GM21737 (cell line): Measurements from ENCODE around the gene VAMP7.
"Not testable (repeated sequence)": the region's sequence is repeated elsewhere in the genome, so short reads cannot be mapped to it uniquely, and the experiment has no call there.

Experiments used
- ATAC-seq: cut with Tn5 transposase; IDR thresholded peaks from one replicate; pipeline ENCODE4 v1.9.1; 2021; ENCODE audit warnings: mild to moderate bottlenecking, moderate library complexity; ENCODE audit not compliant: unreplicated experiment

VAMP7 gene

GRCh38 chrX:155900765-155901164 is 19.6 kb downstream of the VAMP7 start:
- no peak for ATAC-seq

- ATAC-seq = not testable (repeated sequence)
Observed at GRCh38 chrX:155907661-155908060, 26.5 kb downstream of the VAMP7 start.

- ATAC-seq = no peak
Observed at GRCh38 chrX:155923200-155923599, 42.1 kb downstream of the VAMP7 start.

- not testable (repeated sequence) for ATAC-seq
Observed at GRCh38 chrX:155930852-155931618, 49.9 kb downstream of the VAMP7 start.

- ATAC-seq = no peak
Observed at GRCh38 chrX:155938132-155938531, 57.0 kb downstream of the VAMP7 start.

- no peak for ATAC-seq
Observed at GRCh38 chrX:155949098-155949497, 68.0 kb downstream of the VAMP7 start.

- ATAC-seq = no peak
Observed at GRCh38 chrX:155951237-155951789, 70.2 kb downstream of the VAMP7 start.

GRCh38 chrX:155953055-155953454 is 71.9 kb downstream of the VAMP7 start:
- ATAC-seq = no peak

GRCh38 chrX:155954793-155955192 is 73.6 kb downstream of the VAMP7 start:
- no peak for ATAC-seq

GRCh38 chrX:155956099-155956498 is 75.0 kb downstream of the VAMP7 start:
- ATAC-seq = no peak

GRCh38 chrX:155956649-155957048 is 75.5 kb downstream of the VAMP7 start:
- no peak for ATAC-seq

GRCh38 chrX:155957843-155958242 is 76.7 kb downstream of the VAMP7 start:
- ATAC-seq = no peak

- no peak for ATAC-seq
Observed at GRCh38 chrX:155959018-155959587, 78.0 kb downstream of the VAMP7 start.

GRCh38 chrX:155962906-155963305 is 81.8 kb downstream of the VAMP7 start:
- no peak for ATAC-seq

GRCh38 chrX:155966876-155967275 is 85.7 kb downstream of the VAMP7 start:
- peak; percentile 69 for ATAC-seq

- ATAC-seq = no peak
Observed at GRCh38 chrX:155967653-155968325, 86.6 kb downstream of the VAMP7 start.

- no peak for ATAC-seq
Observed at GRCh38 chrX:155968326-155968661, 87.1 kb downstream of the VAMP7 start.

- ATAC-seq = no peak
Observed at GRCh38 chrX:155968791-155969190, 87.6 kb downstream of the VAMP7 start.

- ATAC-seq = not testable (repeated sequence)
Observed at GRCh38 chrX:155971658-155972057, 90.5 kb downstream of the VAMP7 start.

GRCh38 chrX:155972241-155972640 is 91.1 kb downstream of the VAMP7 start:
- ATAC-seq = not testable (repeated sequence)

- no peak for ATAC-seq
Observed at GRCh38 chrX:155983326-155983725, 102.2 kb downstream of the VAMP7 start.

- ATAC-seq = no peak
Observed at GRCh38 chrX:155985208-155985607, 104.1 kb downstream of the VAMP7 start.
